Measurements from ENCODE around the gene TDP1.

TDP1 gene

DNA sequence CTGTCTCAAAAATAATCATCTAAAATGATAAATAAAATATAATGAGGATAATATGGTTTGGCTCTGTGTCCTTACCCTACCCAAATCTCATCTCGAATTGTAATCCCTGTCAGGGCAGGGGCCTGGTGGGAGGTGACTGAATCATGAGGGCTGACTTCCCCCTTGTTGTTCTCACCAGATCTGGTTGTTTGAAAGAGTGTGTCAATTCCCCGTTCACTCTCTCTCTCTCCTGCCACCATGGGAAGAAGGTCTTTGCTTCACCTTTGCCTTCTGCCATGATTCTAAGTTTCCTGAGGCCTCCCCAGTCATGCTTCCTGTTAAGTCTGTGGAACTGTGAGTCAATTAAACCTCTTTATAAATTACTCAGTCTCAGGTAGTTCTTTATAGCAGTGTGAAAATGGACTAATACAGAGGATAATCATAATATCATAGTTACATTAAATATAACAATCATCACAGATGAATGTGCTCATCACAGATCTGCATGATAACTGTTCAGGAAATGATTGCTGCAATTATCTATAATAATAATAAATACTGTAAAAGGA, 13.8 kb upstream of the TDP1 start:
- DNase-seq (ENCODE audit: low read depth, low spot score), result no peak

DNA sequence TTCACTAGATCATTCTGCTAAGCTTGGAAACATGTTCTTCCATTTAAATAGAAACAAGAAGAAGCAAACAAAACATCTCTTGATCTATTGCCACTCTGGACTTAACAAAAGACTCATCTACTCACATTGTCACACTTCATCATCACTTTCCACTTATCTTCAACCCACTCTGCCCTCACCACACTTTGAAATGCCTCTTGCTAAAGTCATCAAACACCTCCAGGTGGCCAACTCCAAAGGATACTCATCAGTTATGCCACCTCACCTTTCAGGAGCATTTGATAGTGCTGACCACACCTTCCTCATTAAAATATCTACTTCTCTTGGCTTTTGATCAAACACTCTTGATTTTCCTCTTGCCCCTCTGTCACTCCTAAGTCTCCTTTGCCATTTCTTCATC, 8.4 kb upstream of the TDP1 start:
- no peak for DNase-seq (ENCODE audit: low read depth, low spot score)

DNA sequence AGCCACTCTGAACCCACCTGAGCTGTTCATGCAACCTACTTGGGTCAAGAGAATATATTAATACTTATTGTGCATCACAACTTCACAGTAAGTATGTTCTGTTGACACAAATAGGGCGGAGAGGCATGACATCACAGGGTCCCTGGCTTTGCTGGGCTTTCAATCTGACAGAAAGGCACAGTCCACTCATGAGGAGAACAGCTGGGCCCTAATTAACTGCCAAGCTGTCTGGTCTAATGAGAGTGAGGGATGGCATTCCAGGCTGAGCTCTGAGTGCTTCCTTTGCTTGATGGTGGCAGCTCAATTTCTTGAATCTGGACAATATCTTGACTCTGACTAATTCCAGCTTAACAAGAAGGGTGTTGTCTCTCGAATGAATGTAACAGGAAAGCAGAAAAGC, 3.2 kb upstream of the TDP1 start:
- DNase-seq (ENCODE audit: low read depth, low spot score), result no peak

GRCh38 chr14:89953602-89954001, 2.1 kb upstream of the TDP1 start:
- no peak for DNase-seq (ENCODE audit: low read depth, low spot score)

DNA sequence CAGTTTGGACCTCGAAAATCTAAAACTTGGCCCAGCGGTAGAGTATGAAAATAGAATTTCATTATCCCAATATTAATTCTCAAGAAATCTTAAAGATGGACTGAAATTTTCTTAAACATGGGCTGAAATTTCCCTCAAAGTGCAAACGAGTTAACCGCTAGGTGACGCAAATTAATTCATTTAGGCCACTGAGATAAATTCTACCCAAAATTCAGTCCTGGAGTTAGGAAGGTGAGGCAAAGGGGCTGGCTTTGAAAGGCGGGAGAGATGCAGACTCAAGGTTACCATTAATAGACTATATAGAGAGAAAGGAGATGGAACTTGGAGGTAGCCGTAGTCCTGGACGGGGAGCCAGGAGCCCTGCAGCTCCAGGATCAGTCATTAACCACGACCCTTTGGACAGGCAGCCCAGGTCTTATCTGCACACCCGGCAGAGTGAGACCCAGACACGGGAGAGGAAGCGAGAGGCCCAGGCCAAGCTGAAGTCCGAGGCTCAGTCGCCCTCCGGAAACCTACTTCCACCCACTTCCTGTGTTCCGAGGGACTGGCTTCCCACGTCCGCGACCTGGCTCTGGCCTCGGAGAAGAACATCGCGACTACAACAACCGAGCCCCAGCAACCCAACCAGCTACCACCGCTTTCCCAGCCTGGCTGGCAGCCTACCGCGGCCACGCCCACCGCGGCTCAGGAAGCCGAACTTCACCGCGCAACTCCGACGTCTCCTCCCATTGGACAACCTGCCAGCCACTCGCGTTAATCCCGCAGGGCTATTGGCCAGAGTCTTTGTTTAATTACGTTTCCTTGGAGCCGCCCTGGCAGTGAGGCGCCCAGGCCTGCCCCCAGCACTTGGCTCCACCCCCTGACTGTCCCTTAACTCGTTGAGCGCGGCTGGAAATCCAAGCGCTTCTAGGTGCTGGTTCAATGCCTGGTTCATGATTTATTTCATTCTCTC, 1.4 kb upstream of the TDP1 start, which contains the start of gene EFCAB11:
TSS of gene EFCAB11 (minus strand) at position 661 of the 952 bp plus-strand sequence. CDS start at position 591, 70 bp downstream.
- DNase-seq (ENCODE audit: low read depth, low spot score), result peak; percentile 99

- DNase-seq (ENCODE audit: low read depth, low spot score), result no peak
Measured at GRCh38 chr14:89955022-89955744, 544 bp upstream of the TDP1 start.

DNA sequence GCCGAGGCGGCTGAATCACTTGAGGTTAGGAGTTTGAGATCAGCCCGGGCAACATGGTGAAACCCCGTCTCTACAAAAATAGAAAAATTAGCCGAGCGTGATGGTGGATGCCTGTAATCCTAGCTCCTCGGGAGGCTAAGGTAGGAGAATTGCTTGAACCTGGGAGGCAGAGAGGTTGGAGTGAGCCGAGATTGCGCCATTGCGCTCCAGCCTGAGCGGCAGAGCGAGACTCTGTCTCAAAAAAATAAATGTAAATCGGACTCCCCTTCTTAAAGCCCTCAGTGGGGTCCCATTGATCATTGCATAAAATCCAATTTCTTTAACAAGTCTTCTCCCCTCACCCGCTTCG, 908 bp downstream of the TDP1 start:
- DNase-seq (ENCODE audit: low read depth, low spot score), result no peak

- DNase-seq (ENCODE audit: low read depth, low spot score), result no peak
Measured at GRCh38 chr14:89957376-89957775, 1.6 kb downstream of the TDP1 start.

GRCh38 chr14:89957791-89958190, 2.1 kb downstream of the TDP1 start:
- peak; percentile 11 for DNase-seq (ENCODE audit: low read depth, low spot score)

GRCh38 chr14:89958966-89959365, 3.2 kb downstream of the TDP1 start:
- DNase-seq (ENCODE audit: low read depth, low spot score), result peak; percentile 23

- DNase-seq (ENCODE audit: low read depth, low spot score), result peak; percentile 7
Measured at GRCh38 chr14:89959853-89960445, 4.2 kb downstream of the TDP1 start.

DNA sequence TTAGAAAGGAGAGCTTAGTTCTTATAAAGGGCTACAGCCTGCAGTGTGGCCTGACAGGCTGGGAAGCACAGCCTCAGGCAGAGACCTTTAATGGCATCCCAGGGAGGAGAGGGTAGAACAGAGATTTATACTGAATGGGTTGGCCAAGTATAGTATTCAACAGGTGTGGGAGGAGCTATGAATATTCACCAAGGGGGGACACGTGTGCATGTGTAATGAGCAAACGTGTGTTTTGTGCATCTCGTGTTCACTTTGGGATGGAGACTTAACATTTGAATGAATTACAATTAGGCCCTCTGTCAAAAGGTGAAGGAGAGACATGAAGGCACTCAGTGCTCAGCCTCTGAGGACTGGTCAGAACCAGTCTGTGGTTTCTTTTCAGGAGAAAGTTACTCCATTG, 5.2 kb downstream of the TDP1 start:
- DNase-seq (ENCODE audit: low read depth, low spot score), result no peak

GRCh38 chr14:89963288-89963978, 7.7 kb downstream of the TDP1 start:
- no peak for DNase-seq (ENCODE audit: low read depth, low spot score)

DNA sequence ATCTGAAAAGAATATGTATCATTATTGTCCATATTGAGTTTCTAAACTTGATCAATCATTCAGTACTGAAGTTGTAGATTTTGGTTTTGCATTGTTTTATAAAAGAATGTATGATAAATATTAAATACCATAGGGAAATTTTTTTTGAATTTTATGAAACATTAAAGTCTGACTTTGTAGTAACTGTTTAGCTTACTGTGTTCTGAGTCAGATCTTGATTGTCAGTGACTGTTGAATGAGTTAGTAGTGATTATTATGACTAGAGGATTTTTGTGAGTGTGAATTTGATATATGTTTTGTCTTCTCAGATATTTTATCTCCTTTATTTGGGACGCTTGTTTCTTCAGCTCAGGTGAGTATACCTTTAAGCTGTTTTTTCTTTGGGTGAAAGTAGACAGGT, 10.1 kb downstream of the TDP1 start:
- no peak for DNase-seq (ENCODE audit: low read depth, low spot score)

DNA sequence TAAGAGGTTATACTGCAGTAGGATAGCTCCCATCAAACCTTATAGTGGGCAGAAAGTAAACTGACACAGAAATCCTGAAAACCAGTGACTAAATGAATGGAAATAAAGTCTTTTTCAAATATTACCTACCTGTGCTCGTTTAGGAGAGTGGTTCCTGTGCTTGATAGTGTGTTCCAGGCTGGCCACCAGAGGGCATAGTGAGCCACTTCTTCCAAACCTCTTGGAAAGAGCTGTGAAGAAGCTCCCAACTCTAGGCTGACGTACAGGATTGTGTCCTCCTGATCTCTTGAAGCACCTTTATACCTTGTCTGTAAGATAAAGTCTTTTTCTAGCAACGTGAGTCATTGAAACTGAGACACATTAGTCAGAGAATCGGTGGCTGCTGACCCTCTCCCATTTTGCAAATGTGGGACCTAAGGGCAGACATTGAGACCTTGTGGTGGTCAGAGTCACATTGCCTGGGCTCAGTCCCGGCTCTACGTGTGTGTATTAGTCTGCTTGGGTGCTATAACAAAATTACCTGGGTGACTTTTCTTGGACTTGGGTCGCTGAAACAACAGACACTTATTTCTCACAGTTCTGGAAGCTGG, 17.6 kb downstream of the TDP1 start:
- DNase-seq (ENCODE audit: low read depth, low spot score), result peak; percentile 80

DNA sequence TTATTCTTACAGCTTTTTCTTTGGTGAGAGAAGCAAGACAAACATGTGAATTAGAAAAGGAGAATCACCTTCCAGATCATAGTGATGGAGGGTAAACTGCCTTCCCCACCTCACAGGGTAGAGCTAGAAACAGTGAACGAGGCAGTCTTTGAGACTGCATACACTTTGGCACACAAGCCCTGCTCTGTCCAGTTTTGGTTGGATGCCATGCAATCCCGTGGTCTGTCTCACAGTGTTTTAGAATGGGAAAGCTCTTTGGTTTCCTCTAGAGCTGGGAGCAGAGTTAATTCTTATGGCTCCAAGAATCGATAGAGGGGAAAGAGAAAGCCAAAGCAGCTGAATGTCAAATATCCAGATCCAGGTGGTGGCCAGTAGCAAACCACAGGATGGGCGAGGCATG, 21.9 kb downstream of the TDP1 start:
- DNase-seq (ENCODE audit: low read depth, low spot score), result peak; percentile 71

GRCh38 chr14:89978656-89979055, 22.9 kb downstream of the TDP1 start:
- no peak for DNase-seq (ENCODE audit: low read depth, low spot score)

DNA sequence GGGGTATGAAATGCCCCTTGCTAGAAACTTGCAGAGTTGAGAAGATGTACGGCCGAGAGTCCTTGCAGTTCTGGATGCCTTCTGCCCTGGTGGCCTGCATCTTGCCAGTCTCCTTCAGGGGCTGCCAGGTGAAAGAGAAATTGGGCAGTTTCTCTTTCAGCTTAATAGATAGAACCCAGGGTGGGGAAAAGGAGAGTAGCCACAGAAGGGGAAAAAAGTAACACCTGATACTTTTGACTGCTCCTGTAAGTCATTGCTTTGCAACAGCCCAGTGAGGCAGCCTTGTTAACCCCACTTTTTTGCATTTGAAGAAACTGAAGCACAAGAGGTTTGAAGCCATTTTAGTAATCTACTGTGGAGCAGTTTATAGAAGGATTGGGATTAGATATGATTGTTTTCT, 27.6 kb downstream of the TDP1 start:
- DNase-seq (ENCODE audit: low read depth, low spot score), result no peak

- no peak for DNase-seq (ENCODE audit: low read depth, low spot score)
Measured at GRCh38 chr14:89986462-89987160, 30.9 kb downstream of the TDP1 start.

DNA sequence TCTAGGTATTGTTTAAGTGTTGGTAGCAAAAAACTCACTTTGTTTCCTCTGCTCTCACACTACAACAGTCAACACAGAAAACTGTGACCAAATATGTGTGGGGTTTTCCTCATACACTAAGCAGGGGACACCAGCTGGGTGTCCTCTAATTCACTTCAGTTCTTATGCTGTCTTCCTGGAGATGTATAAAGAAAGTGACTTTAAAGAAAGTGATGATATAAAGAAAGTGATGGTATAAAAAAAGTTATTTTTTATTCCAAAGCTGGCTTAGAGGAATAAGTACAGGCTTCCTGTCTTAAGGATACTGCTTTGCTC, 31.4 kb downstream of the TDP1 start:
- DNase-seq (ENCODE audit: low read depth, low spot score), result no peak

GRCh38 chr14:89988787-89989186, 33.1 kb downstream of the TDP1 start:
- no peak for DNase-seq (ENCODE audit: low read depth, low spot score)

Measured in astrocyte of the hippocampus (primary cell).